ENCODE results near the gene ARCN1. TPM values are rescaled to one million over a fixed set of nuclear protein-coding genes. Genes with fewer than 3 reads are reported as not detected.
"Not testable (repeated sequence)": the region's sequence is repeated elsewhere in the genome, so short reads cannot be mapped to it uniquely, and the experiment has no call there.

The ARCN1 gene
- total RNA-seq, 1 donor from 2014 or later: 91.3 TPM

- peaks cover 10% of the 10 kb centered on the region for H3K4me1 Mint-ChIP-seq
- no peaks in the 10 kb centered on the region for H3K27me3 Mint-ChIP-seq
- DNase-seq: no peak
- peak overlapping the region; percentile 68 for H3K4me3 Mint-ChIP-seq
- CTCF ChIA-PET: no interaction called here
- peak overlapping the region; percentile 20 for H3K27ac Mint-ChIP-seq
- intact Hi-C loops (cut with micrococcal nuclease): loop anchor here (5.0 kb wide), 2 partner anchors 368 to 418 kb away; no protein-coding TSS in a partner anchor
- POLR2A ChIA-PET: no interaction called here
- peaks cover 10% of the 10 kb centered on the region for H3K36me3 Mint-ChIP-seq (ENCODE audit: low read depth)
- no peak for ATAC-seq (ENCODE audit: low read depth)
- no peak for TF ChIP-seq CTCF (IDR thresholded peaks at IDR 0.05)
- no peaks in the 10 kb centered on the region for H3K9me3 Mint-ChIP-seq
These were observed 7.2 kb upstream of the ARCN1 start for GRCh38 chr11:118565051-118565450.

- no peak for TF ChIP-seq CTCF (IDR thresholded peaks at IDR 0.05)
- DNase-seq (no peak), ATAC-seq (ENCODE audit: low read depth) (no peak)
- Mint-ChIP-seq H3K27ac (no peak overlapping the region), H3K4me1 (peaks cover 35% of the 10 kb centered on the region), H3K9me3 (no peaks in the 10 kb centered on the region), H3K36me3 (ENCODE audit: low read depth) (peaks cover 21% of the 10 kb centered on the region), H3K4me3 (no peak overlapping the region), H3K27me3 (no peaks in the 10 kb centered on the region)
- POLR2A ChIA-PET: interaction anchor here (0.6 kb wide), 1 partner anchor 428 kb away, joined by 3 read pairs; no protein-coding TSS in a partner anchor
- CTCF ChIA-PET: no interaction called here
- intact Hi-C loops (cut with micrococcal nuclease): loop anchor here (5.0 kb wide), 3 partner anchors 132 to 422 kb away; partner anchors contain the start of gene KMT2A
These were observed 2.5 kb upstream of the ARCN1 start for GRCh38 chr11:118569670-118570069.

- ChIA-PET POLR2A (no interaction called here), CTCF (no interaction called here)
- Mint-ChIP-seq H3K4me3 (no peak overlapping the region), H3K27me3 (no peaks in the 10 kb centered on the region), H3K4me1 (peaks cover 40% of the 10 kb centered on the region), H3K9me3 (no peaks in the 10 kb centered on the region), H3K36me3 (ENCODE audit: low read depth) (peaks cover 21% of the 10 kb centered on the region), H3K27ac (peak overlapping the region; percentile 18)
- ATAC-seq (ENCODE audit: low read depth): no peak
- intact Hi-C loops (cut with micrococcal nuclease): loop anchor here (5.0 kb wide), 1 partner anchor 133 kb away; the partner anchor contains the start of gene KMT2A
- TF ChIP-seq CTCF (IDR thresholded peaks at IDR 0.05): no peak
- DNase-seq: no peak
These were observed 1.4 kb upstream of the ARCN1 start for GRCh38 chr11:118570787-118571186.

- H3K9me3 Mint-ChIP-seq; ATAC-seq (ENCODE audit: low read depth); CTCF ChIA-PET; H3K27me3 Mint-ChIP-seq: not testable (repeated sequence)
- peak; percentile 23 for DNase-seq
- Mint-ChIP-seq H3K36me3 (ENCODE audit: low read depth) (peaks cover 20% of the 10 kb centered on the region), H3K4me1 (peaks cover 44% of the 10 kb centered on the region), H3K27ac (peak overlapping the region; percentile 86), H3K4me3 (peak overlapping the region; percentile 93)
- intact Hi-C loops (cut with micrococcal nuclease): loop anchor here (1.0 to 5.0 kb wide), 5 partner anchors 39 to 427 kb away; partner anchors contain the start of genes ATP5MG, CENATAC, KMT2A and UBE4A
- POLR2A ChIA-PET: interaction anchor here (0.6 to 1.5 kb wide), 12 partner anchors 16 to 755 kb away, joined by 3 to 8 read pairs (median 4); partner anchors contain the start of genes HMBS, KMT2A, PHLDB1 and TMEM25
These were observed 528 bp upstream of the ARCN1 start for GRCh38 chr11:118571701-118572060.

GRCh38 chr11:118572981-118573550, 857 bp downstream of the ARCN1 start:
- H3K27ac Mint-ChIP-seq: peak overlapping the region; percentile 86
- intact Hi-C loops (cut with micrococcal nuclease): loop anchor here (1.0 to 5.0 kb wide), 5 partner anchors 37 to 426 kb away; partner anchors contain the start of genes ATP5MG, CENATAC, KMT2A and UBE4A

More at GRCh38 chr11:118572981-118573550, 857 bp downstream of the ARCN1 start:
- Mint-ChIP-seq H3K36me3 (ENCODE audit: low read depth) (peaks cover 25% of the 10 kb centered on the region), H3K4me3 (peak overlapping the region; percentile 93), H3K9me3 (no peaks in the 10 kb centered on the region), H3K27me3 (no peaks in the 10 kb centered on the region), H3K4me1 (peaks cover 49% of the 10 kb centered on the region)
- POLR2A ChIA-PET: interaction anchor here (0.8 to 1.5 kb wide), 6 partner anchors 32 to 529 kb away, joined by 3 to 8 read pairs (median 5); partner anchors contain the start of genes PHLDB1 and TMEM25
- ATAC-seq (ENCODE audit: low read depth) (peak; percentile 11), DNase-seq (no peak)
- CTCF ChIA-PET: interaction anchor here (0.8 kb wide), 1 partner anchor 36 kb away, joined by 3 read pairs; no protein-coding TSS in a partner anchor
- TF ChIP-seq CTCF (IDR thresholded peaks at IDR 0.05): no peak

Measured in activated B cell treated with CpG ODN at 0.5 μM for 24 hours (primary cell).